M059J (cell line): Measurements from ENCODE around the gene GKN1. TPM values are rescaled to one million over a fixed set of nuclear protein-coding genes. Genes with fewer than 3 reads are reported as not detected.
A peak's percentile ranks its signal among the peaks of the same experiment; 100 is the strongest.

Source experiments
- DNase-seq: peaks from one replicate; pipeline ENCODE4 v3.0.0-alpha.2; 2012; ENCODE audit warnings: low read depth
- total RNA-seq: library from RNA; depleted of rRNA; stranded (reverse); fragments of >200 nt; shearing (Covaris generic); gene quantifications from 2 replicates; pipeline ENCODE4 v1.2.3, GENCODE V29; 2014

The GKN1 gene
- total RNA-seq, 1 experiment from 2014 or later: not detected

DNA sequence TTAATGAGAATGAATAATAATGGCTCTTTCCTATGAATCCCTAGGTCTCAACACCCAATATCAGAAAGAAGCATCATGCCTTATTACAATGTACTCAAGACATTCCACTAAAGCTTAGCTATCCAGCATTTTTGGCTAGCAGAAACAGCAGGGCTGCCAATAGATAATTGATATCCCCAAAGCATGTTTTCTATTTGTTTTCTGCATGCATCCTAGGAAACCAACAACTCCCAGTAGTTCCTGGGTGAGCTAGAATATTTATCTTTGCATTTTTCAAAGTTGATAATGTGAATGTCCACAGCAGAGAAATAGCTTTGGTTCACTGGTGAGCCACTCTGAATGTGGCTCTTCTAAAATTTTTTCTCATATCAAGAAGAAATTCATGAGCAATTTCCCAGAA, 32.7 kb downstream of the GKN1 start:
- no peak for DNase-seq

DNA sequence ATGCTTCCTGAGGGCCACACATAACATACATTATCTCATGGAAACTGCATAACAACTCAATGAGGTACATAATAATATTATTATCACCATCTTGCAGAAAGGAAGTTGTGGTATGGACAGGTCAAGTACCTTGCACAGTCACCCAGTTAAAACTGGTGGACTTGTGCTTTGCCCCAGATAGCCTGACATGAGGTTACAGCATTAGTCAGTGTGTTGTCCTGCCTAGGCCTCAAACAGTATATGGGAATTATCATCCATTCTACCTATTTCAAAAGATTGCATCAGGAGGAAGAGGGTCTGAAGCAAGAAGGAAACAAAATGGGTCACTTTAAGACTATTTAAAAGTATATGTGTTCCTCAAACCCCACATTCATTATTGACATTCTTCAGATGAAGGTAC, 33.2 kb downstream of the GKN1 start:
- DNase-seq: no peak

DNA sequence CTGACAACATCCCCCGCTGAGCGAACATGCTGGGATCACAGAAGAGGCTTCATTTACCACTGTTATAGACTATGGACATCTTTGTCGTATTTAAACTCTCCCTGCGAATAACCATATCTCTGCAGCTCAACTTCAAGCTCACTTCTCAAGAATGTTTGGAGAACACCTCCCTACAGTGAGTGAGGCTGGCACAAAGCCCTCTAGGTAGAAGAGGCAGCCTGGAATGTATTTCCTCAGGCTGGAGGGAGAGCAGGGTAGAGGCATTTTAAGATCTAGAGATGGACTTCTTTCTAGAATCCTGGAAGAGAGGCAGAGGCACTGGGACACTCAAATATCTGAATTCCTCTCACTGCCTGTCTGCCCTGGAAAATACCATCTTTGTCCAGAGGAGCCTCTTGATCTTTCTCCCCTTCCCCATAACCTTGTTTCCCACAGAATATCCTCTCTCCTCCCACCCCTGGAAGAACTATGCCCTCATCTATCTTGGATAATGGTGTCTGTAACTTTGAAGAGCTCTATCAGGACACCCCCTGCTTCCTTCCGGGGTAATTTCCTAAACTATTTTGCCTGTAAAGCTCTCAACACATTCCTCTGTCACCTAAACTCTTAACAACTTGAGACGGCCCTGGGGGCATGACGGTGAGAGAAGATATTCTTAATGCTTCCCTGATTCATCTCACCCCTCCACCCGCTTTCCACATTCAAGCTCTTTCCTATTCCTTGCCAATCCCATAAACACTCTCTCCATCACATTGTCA, 36.2 kb downstream of the GKN1 start:
- DNase-seq: peak; percentile 55

DNA sequence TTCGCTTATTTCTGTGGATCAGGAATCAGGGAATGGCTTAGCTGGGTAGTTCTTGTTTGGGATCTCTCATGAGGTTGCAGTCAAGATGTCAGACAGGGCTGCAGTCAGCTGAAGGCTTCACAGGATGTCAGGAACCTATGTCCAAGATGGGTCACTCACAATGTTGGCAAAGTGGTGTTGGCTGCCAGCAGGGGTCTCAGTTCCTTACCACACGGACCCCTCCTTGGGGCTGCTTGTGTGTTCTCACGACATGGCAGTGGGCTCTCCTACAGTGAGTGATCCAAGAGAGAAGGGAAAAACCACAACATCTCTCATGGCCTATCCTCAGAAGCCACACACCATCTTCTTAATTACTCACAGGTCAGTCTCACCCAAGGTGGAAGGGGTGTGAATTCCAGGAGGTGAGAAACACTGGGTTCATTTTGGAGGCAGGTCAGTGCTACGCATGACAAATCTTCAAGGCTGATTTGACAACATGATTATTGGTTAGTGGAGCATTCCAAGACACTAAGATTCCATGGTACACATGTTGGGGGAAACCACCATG, 37.2 kb downstream of the GKN1 start:
- no peak for DNase-seq

DNA sequence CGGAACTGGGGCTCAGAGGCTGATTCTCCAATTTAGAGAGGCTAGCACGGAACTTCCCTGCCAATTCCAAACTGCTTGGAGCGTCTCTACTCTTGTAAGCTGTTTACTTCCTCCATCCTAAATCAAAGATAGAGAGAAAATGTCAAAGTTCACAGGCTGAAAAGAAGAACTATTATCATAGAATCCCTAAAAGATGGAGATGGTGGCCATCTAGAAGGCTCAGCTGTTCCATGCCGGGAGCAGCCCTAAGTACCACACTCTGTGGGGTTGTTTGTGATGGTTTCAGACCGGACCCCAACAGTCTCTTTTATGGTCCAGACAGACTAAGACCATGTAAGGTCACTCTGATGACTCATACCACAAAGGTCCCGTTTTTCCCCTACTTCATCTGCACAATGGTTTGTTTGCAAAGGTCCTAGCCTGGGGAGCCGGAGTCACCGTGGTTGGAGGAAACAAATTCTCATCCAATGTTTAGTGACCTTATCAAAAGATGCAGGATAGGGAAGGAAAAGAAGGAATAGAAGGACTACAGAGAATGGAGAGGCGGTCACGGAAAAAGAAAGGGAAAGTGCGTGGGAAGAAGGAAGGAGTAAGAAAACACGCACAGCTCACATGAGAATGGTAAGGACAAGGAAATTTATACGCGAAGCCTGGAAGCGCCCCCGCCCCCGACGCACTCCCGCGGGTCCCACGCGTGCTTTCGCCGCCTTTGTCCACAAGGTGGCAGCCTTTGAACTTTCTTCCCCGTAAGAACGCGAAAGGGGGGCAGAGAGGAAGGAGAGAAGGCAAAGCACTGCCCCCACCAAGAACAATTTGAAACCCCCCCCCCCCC, 38.1 kb downstream of the GKN1 start:
- DNase-seq: peak; percentile 58

DNA sequence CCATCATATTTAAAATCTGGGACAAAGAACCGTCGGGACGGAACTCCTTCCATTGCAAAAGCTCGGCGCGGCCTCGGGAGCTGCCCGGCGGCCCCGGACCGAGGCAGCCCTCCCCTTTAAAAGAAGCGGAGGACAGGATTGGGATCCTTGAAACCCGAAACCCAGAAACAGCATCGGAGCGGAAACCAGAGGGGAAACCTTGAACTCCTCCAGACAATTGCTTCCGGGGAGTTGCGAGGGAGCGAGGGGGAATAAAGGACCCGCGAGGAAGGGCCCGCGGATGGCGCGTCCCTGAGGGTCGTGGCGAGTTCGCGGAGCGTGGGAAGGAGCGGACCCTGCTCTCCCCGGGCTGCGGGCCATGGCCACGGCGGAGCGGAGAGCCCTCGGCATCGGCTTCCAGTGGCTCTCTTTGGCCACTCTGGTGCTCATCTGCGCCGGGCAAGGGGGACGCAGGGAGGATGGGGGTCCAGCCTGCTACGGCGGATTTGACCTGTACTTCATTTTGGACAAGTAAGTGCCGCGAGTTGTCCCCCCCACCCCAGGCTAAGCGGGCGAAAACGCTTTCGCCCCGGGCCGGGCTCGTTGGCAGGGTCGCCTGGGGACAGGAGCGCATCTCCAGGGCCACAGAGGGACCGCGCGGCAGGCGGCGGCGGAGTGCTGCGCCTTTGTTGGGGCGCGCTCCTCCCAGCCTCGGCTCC, 38.9 kb downstream of the GKN1 start, which contains the start of gene ANTXR1:
ANTXR1 (plus strand) TSS at position 38 of the 698 bp plus-strand sequence; CDS start at position 359, 321 bp downstream.
- peak; percentile 82 for DNase-seq

DNA sequence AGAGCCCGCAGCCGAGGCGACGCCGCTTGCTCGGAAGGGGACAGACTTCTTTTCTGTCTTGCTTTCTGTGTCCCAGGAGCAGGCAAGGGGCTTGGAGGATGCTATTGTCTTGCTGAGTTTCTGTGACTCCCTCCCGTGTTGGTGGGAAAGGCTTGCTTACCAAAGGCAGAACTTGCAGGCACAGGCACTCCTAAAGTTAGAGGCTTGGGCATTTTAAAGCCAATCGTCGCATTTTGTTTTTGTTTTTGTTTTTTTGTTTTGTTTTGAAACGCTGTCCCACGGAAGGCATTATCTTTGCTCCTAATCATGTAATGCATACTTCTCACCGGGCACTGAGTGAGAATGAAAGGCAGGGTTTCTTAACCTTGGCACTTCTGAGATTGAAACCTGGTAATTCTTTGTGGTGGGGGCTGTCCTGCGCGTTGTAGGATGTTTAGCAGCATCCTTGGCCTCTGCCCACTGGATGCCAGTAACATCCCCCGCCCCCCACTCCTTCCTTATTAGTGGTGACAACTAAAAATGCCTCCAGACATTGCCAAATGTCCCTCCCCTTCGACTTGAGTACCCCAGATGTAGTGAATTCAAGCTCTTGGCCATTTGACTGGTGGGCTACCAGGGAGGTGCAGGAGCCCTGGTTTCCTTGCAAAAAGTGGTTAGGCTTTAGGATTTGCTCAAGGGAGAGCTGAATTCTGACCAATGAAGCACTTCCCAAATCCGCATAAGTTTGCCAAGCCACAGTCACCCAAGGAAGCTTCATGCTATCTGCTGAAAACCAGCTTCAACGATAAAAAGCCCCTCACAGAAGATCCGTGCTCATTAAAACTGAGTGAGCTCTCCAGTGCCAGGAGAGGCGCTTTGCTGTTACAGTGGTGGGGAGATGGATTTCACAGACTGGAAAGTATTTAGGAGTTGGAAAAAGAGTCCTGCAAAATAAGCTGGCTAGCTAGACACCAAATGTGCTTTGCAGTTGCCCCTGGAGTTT, 39.7 kb downstream of the GKN1 start:
- peak; percentile 41 for DNase-seq

DNA sequence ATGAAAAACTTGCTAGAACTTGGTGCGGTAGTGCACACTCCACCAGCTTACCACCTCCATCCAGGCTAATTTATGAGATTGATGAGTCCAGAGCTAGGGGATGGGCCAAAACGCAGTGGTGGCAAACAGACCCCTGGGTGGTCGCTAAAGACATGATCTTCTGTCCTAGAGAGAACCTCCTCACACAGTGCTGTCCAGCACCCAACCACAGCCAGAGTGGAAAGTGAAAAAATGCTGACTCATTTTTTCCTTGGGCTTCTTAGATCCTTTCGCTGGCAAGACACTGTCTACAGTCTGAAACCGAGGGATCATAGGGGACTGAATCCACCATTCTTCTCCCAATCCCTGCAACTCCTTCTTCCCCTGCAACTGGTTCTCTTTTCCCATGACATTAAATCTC, 42.6 kb downstream of the GKN1 start:
- peak; percentile 58 for DNase-seq

DNA sequence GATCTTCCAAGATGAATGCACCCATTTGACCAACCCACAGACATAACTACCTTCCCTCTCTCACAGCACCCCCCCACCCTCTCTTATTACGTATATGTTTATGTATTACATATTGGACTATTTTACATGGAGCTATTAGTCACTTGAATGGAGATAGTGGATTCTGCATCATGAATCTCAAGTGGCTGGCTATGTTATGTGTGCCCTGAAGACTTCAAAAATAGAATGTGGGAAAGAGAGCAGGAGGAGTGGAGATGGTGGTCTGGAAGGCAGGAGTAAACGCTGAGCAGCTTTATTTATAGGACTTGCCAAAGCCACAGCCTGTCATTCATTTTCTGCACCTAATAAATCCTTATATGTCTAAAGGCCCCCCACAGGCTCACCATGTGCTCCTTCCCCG, 43.4 kb downstream of the GKN1 start:
- DNase-seq: no peak

DNA sequence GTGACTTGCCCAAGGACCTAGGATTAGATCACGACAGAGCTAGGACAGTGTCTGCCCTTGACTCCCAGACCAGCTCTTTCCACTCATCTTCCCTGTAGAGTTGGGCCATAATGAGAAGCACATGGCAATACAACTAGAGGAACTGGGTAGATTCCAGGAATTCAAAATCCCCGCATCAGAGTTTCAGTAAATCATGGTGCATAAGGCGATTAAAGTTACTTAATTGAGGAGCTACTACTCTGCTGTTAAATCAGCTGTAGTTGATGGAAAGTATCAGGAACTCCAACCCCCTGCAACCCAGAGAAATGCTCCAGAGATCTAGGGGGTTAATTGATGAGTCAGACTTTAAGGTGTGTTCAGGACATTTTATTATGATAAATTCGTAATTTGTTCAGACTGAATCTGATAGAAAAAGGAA, 44.3 kb downstream of the GKN1 start:
- no peak for DNase-seq

DNA sequence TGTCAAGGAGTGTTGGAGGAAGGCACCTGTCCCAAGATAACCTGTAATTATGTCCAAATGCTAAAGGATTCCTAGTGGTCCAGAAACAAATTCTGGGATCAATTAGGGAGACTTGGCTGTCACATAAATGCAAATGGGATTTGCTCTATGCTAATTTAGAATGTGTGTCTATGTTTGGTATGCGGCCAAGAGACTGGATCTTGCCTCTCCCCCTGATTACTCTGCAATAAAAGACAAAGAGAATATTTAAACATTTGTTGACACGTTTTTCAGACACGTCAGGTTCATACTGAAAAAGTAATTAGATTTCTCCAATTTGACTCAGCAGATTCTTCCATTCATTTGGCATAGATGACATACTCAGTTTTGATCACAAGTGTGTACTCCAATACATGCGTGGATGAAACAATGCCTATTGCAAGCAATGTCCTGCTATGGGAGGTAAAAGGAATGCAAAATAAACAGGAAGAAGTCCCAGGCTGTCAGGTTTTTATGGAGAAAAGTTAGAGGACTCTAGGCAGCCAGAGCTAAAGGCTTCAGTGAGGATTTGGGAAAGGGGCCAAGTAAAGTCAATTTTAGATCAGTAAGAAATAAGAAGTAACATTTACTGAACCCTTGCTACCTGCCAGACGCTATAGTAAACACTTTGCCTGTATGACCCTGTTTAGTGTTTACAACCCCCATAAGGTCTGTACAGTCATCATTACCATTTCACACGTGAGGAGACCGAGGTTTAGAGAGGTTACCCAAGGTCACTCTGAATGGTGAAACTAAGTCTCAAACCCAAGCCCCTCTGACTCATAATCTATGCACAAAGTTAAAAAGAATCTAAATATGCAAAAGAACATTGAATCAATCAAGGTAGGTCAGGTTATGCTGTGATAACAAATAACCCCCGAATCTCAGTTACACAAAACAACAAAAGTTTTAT, 46.3 kb downstream of the GKN1 start:
- peak; percentile 46 for DNase-seq

DNA sequence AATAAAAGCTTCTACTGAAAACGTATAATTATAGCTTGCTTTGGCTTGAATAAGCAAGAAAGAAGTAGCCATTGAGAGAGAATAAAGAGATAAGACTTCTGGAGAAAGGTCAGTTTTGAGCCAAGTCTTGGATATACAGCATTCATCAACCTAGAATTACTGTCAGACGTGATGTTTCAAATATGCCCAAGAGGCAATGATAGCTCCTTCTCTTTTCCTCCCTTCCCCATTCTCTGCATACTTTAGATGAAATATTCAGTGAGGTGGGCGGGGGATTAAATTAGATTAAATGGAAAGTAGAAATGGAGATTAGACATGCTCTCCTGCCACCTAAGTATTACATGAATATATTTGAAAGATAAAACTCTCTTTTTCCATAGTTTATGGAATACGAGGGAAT, 47.3 kb downstream of the GKN1 start:
- no peak for DNase-seq

DNA sequence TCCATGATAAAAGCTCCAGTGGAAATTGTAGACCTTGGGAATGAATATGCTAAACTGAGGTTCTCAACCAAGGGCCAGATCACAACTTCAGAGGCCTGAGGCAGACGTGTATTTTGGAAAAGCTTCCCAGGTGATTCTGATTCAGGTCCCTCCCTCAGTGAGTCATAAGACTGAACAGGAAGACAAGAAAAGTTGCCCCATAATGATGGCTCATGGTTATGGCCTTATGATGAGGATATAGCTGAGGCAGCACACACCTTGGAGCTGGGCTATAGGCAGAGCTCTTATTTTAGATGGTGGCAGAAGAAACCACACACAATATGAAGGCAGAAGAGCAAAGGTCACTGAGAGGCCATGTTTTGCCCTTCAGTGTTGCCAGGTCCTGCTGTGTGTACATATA, 48.1 kb downstream of the GKN1 start:
- DNase-seq: peak; percentile 43

DNA sequence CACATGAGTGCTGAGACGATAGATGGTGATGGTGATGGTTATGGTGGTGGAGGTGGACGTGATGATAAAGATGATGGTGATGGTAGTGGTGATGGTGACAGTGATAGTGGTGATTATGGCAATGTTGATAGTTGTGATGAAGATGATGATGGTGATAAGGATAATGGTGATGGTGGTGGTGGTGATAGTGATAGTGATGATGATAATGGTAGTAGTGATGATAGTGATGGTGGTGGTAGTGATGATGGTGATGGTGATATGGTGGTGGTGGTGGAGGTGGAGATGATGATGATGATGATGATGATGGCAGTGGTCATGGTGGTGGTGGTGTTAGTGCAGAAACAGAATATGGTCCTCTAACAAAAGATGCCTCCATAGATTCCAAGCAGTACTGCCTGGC, 48.8 kb downstream of the GKN1 start:
- no peak for DNase-seq

DNA sequence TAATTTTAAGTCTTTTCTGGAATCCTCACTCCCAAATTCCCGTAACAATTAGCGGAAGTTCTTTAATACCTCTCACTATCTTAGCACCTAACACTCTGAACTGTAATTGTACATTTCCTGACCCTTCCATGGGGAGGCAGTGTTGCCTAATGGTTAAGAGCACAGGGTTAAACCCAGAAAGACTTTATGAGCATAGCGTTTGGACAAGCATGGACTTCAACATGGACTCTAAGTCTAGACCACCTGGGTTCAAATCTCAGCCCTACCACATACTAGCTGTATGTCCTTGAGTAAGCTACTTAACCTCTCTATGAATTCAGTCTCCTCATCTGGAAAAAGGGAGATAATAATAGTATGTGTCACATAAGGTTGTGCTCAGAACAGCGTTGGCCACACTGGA, 51.6 kb downstream of the GKN1 start:
- DNase-seq: peak; percentile 43

DNA sequence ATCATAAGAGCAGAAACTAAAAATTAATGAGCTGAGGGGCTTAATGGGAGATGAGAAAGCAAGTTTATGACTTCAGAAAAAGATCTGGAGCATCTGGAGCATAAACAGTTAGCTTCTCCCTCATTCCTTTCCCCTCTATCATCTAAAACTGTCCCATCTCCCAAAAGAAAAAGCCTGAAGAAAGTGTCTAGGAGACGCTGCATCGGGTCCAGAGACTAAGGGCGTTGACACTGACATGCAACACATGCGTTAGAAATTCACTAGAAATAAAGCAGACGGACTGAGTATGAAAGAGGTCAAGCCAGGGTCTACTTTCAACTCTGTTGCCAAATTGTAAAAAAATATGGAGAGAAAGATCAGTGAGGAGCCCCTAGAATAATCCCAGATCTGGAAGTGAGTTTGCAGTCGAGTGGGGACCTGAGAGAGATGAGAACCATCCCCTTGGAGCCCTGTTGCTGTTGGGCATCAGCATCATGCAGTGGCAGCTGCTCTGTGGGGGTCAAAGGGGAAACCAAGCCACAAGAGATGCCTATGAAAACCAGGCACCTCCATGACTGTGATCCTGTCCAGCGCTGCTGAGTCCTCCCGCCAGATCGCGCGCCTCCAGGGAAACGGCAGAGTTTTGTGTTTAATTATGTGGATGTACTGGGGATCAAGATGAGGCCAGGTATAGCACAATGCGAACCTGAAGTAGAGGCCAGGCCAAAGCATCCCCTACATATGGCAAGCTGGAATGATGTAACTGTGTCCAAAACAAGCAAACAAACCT, 52.4 kb downstream of the GKN1 start:
- DNase-seq: no peak
